GM13976 (cell line): ENCODE results near the gene RAB10.

ENCODE experiments used
- DNase-seq: peaks from one replicate; pipeline ENCODE4 v3.0.0; 2012; ENCODE audit warnings: low spot score
- CTCF ChIP-seq: IDR thresholded peaks from 2 replicates; pipeline ENCODE4 v1.5.1; 2012; ENCODE audit warnings: borderline replicate concordance, mild to moderate bottlenecking; ENCODE audit not compliant: insufficient read depth; ENCODE audit errors: extremely low read depth, missing control alignments, control extremely low read depth
- in situ Hi-C: fragments of 300-500 bp; cut with MboI; formaldehyde crosslinking; loops from one replicate; pipeline ENCODE4 v1.12.0; 2022; ENCODE audit warnings: low sequenced_read_pairs, mixed read lengths, inconsistent platforms; ENCODE audit not compliant: unreplicated experiment

RAB10 gene

GRCh38 chr2:26182441-26182840, 148.6 kb downstream of the RAB10 start:
- in situ Hi-C loops, result no loop called here
- DNase-seq, result no peak
- no peak for TF ChIP-seq CTCF

GRCh38 chr2:26182887-26183630, 149.2 kb downstream of the RAB10 start:
- TF ChIP-seq CTCF, result no peak
- in situ Hi-C loops, result no loop called here
- no peak for DNase-seq

- no peak for TF ChIP-seq CTCF
- in situ Hi-C loops, result no loop called here
- no peak for DNase-seq
Measured at GRCh38 chr2:26184121-26184520, 150.2 kb downstream of the RAB10 start.

GRCh38 chr2:26184555-26185303, 150.8 kb downstream of the RAB10 start:
- TF ChIP-seq CTCF, result peak; percentile 92

GRCh38 chr2:26185304-26185928, 151.5 kb downstream of the RAB10 start:
- TF ChIP-seq CTCF, result no peak
- no peak for DNase-seq
- in situ Hi-C loops, result no loop called here

More at GRCh38 chr2:26184555-26185303, 150.8 kb downstream of the RAB10 start:
- in situ Hi-C loops, result no loop called here
- DNase-seq, result peak; percentile 93

- TF ChIP-seq CTCF, result no peak
- in situ Hi-C loops, result no loop called here
- no peak for DNase-seq
Measured at GRCh38 chr2:26185954-26186770, 152.3 kb downstream of the RAB10 start.
